ENCODE measurements around the gene UBE2O. TPM values are rescaled to one million over a fixed set of nuclear protein-coding genes. Genes with fewer than 3 reads are reported as not detected.
"Not testable (repeated sequence)": the region's sequence is repeated elsewhere in the genome, so short reads cannot be mapped to it uniquely, and the experiment has no call there.

UBE2O gene
- total RNA-seq, 1 experiment from 2014 or later = 21.0 TPM

GRCh38 chr17:76357597-76358158 lies 95.3 kb downstream of the UBE2O start:
- DNase-seq (ENCODE audit: extremely low read depth, low read depth) = no peak

GRCh38 chr17:76356803-76357456 lies 96.0 kb downstream of the UBE2O start:
- DNase-seq (ENCODE audit: extremely low read depth, low read depth) = no peak

GRCh38 chr17:76354747-76355310 lies 98.1 kb downstream of the UBE2O start:
- DNase-seq (ENCODE audit: extremely low read depth, low read depth) = no peak

GRCh38 chr17:76354317-76354729 lies 98.6 kb downstream of the UBE2O start:
- DNase-seq (ENCODE audit: extremely low read depth, low read depth) = no peak

GRCh38 chr17:76353599-76354316 lies 99.2 kb downstream of the UBE2O start, which contains the start of gene PRPSAP1:
Gene PRPSAP1, minus strand, starts transcription at chr17:76353916. Its CDS starts 213 bp downstream, at chr17:76353703.
- DNase-seq (ENCODE audit: extremely low read depth, low read depth) = peak; percentile 86

- DNase-seq (ENCODE audit: extremely low read depth, low read depth) = no peak
Observed at GRCh38 chr17:76353004-76353598, 99.9 kb downstream of the UBE2O start.

- DNase-seq (ENCODE audit: extremely low read depth, low read depth) = no peak
Observed at GRCh38 chr17:76351526-76352071, 101.4 kb downstream of the UBE2O start.

- no peak for DNase-seq (ENCODE audit: extremely low read depth, low read depth)
Observed at GRCh38 chr17:76350463-76350862, 102.5 kb downstream of the UBE2O start.

GRCh38 chr17:76346936-76347335 lies 106.0 kb downstream of the UBE2O start:
- not testable (repeated sequence) for DNase-seq (ENCODE audit: extremely low read depth, low read depth)

- peak; percentile 22 for DNase-seq (ENCODE audit: extremely low read depth, low read depth)
Observed at GRCh38 chr17:76345377-76345974, 107.5 kb downstream of the UBE2O start.

- no peak for DNase-seq (ENCODE audit: extremely low read depth, low read depth)
Observed at GRCh38 chr17:76343106-76343505, 109.8 kb downstream of the UBE2O start.

GRCh38 chr17:76341301-76341700 lies 111.7 kb downstream of the UBE2O start:
- DNase-seq (ENCODE audit: extremely low read depth, low read depth) = no peak

Other genes with a start within 250 kb of the UBE2O start
- gene RNF157, start 212.7 kb downstream of the UBE2O start, total RNA-seq (2014; rRNA removed; shearing (Covaris generic)) = 1.3 and 1.9 TPM in 2 replicates
- gene UBALD2, start 187.8 kb downstream of the UBE2O start, total RNA-seq (2014; rRNA removed; shearing (Covaris generic)) = 11.5 and 12.2 TPM in 2 replicates
- gene QRICH2, start 144.9 kb downstream of the UBE2O start, total RNA-seq (2014; rRNA removed; shearing (Covaris generic)) = 0.23 and 0.67 TPM in 2 replicates
- 41.0 and 44.8 TPM in 2 replicates for gene PRPSAP1, start 99.2 kb downstream of the UBE2O start, total RNA-seq (2014; rRNA removed; shearing (Covaris generic))
- gene SPHK1, start 68.5 kb downstream of the UBE2O start, total RNA-seq (2014; rRNA removed; shearing (Covaris generic)) = 7.0 and 9.6 TPM in 2 replicates
- gene AANAT, start 14.5 kb upstream of the UBE2O start, total RNA-seq (2014; rRNA removed; shearing (Covaris generic)) = not detected in 2 replicates
- 21.5 and 28.1 TPM in 2 replicates for gene RHBDF2, start 48.3 kb upstream of the UBE2O start, total RNA-seq (2014; rRNA removed; shearing (Covaris generic))
- 2.8 TPM in 2 replicates for gene CYGB, start 84.6 kb upstream of the UBE2O start, total RNA-seq (2014; rRNA removed; shearing (Covaris generic))
- gene PRCD, start 86.9 kb upstream of the UBE2O start, total RNA-seq (2014; rRNA removed; shearing (Covaris generic)) = not detected in 2 replicates
- 1.4 and 3.1 TPM in 2 replicates for gene ST6GALNAC2, start 132.7 kb upstream of the UBE2O start, total RNA-seq (2014; rRNA removed; shearing (Covaris generic))
- gene ST6GALNAC1, start 190.6 kb upstream of the UBE2O start, total RNA-seq (2014; rRNA removed; shearing (Covaris generic)) = not detected in 2 replicates

Measured in NCI-H460 (cell line).